A549 (cell line): Measurements from ENCODE around the gene ACADL.

Experiments used
- CEBPB ChIP-seq, 2 experiments: fragments of >200 bp in 1 of 2; sonication (Bioruptor Twin) in 1 of 2; formaldehyde crosslinking in 1 of 2; IDR thresholded peaks; 2 replicates each; pipeline ENCODE4 v1.6.1; 2012 to 2016
- EHMT2 ChIP-seq: fragments of 200-600 bp; sonication (generic); IDR thresholded peaks from 2 replicates; pipeline ENCODE4 v1.6.1; 2016; ENCODE audit warnings: antibody characterized with exemption, low read depth, mild to moderate bottlenecking, moderate library complexity
- HEYL ChIP-seq: fragments of 250-450 bp; sonication (Bioruptor Pico); IDR thresholded peaks from 2 replicates; pipeline ENCODE4 v1.8.0; 2021; ENCODE audit warnings: mild to moderate bottlenecking, moderate library complexity
- JUN ChIP-seq, 2 experiments: fragments of >200 bp; sonication (Bioruptor Twin); formaldehyde crosslinking; IDR thresholded peaks; 2 replicates in 1 of 2; 3 replicates in 1 of 2; pipeline ENCODE4 v1.6.1; 2016 to 2017
- JUNB ChIP-seq: fragments of >200 bp; sonication (Bioruptor Twin); formaldehyde crosslinking; IDR thresholded peaks from 2 replicates; pipeline ENCODE4 v1.6.1; 2016
- MYC ChIP-seq: IDR thresholded peaks from 2 replicates; pipeline ENCODE4 v1.6.1; 2012; ENCODE audit warnings: mild to moderate bottlenecking, inconsistent platforms, low read length, improper control_type of control experiment, borderline replicate concordance
- POLR2A ChIP-seq: IDR thresholded peaks from 2 replicates; pipeline ENCODE4 v1.6.1; 2012; ENCODE audit warnings: mild to moderate bottlenecking, low read length
- RAD21 ChIP-seq, 2 experiments: fragments of >200 bp in 1 of 2; sonication (Bioruptor Twin) in 1 of 2; formaldehyde crosslinking in 1 of 2; IDR thresholded peaks in 1 of 2; conservative IDR thresholded peaks in 1 of 2; 2 replicates in 1 of 2; 3 replicates in 1 of 2; pipeline ENCODE4 v1.6.1; 2012 to 2018; ENCODE audit warnings: inconsistent platforms in 1 of 2
- RFX5 ChIP-seq: fragments of 450-650 bp; IDR thresholded peaks from 2 replicates; pipeline ENCODE4 v1.7.1; 2014; ENCODE audit warnings: antibody characterized with exemption, mild to moderate bottlenecking, moderate library complexity
- TF ChIP-seq, protein P1 (sequence below): fragments of >200 bp; sonication (Bioruptor Twin); formaldehyde crosslinking; IDR thresholded peaks from 3 replicates; pipeline ENCODE4 v1.5.1; 2016
- TF ChIP-seq, protein P2 (sequence below): fragments of 200-600 bp; sonication (generic); IDR thresholded peaks from 2 replicates; pipeline ENCODE4 v1.6.1; 2016; ENCODE audit warnings: antibody characterized with exemption, mild to moderate bottlenecking, moderate library complexity

DNA sequence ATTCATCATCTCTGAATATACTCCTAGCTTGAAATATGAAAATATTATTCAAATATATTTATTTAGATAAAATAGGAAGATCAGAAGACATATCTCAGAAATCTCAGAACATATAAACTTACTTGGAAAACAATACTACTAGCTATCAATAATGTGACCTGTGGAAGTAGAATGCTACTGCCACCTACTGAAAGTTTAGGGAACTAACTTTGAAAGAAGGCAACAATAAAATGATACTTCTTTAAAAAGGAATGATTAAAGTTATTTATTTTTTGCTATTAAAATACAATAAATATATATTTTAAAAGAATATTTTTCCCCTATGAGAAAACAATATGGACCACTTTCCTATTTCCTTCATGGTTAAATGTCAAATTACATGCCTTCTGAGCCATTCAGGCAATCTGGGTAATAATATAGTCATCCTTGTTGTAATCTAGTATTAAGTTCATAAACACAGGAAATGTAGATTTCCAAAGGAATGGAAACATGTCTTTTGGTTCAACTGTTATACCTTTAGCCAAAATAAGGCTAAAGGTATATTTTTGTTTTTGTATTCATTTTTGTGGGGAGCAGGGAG, 26.0 kb downstream of the ACADL start:
- TF ChIP-seq CEBPB (IDR thresholded peaks at IDR 0.05) = no peak
- TF ChIP-seq, protein P1, sequence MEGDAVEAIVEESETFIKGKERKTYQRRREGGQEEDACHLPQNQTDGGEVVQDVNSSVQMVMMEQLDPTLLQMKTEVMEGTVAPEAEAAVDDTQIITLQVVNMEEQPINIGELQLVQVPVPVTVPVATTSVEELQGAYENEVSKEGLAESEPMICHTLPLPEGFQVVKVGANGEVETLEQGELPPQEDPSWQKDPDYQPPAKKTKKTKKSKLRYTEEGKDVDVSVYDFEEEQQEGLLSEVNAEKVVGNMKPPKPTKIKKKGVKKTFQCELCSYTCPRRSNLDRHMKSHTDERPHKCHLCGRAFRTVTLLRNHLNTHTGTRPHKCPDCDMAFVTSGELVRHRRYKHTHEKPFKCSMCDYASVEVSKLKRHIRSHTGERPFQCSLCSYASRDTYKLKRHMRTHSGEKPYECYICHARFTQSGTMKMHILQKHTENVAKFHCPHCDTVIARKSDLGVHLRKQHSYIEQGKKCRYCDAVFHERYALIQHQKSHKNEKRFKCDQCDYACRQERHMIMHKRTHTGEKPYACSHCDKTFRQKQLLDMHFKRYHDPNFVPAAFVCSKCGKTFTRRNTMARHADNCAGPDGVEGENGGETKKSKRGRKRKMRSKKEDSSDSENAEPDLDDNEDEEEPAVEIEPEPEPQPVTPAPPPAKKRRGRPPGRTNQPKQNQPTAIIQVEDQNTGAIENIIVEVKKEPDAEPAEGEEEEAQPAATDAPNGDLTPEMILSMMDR = peak; percentile 72
- TF ChIP-seq POLR2A = no peak
- no peak for TF ChIP-seq MYC
- no peak for TF ChIP-seq RFX5
- TF ChIP-seq, protein P2, sequence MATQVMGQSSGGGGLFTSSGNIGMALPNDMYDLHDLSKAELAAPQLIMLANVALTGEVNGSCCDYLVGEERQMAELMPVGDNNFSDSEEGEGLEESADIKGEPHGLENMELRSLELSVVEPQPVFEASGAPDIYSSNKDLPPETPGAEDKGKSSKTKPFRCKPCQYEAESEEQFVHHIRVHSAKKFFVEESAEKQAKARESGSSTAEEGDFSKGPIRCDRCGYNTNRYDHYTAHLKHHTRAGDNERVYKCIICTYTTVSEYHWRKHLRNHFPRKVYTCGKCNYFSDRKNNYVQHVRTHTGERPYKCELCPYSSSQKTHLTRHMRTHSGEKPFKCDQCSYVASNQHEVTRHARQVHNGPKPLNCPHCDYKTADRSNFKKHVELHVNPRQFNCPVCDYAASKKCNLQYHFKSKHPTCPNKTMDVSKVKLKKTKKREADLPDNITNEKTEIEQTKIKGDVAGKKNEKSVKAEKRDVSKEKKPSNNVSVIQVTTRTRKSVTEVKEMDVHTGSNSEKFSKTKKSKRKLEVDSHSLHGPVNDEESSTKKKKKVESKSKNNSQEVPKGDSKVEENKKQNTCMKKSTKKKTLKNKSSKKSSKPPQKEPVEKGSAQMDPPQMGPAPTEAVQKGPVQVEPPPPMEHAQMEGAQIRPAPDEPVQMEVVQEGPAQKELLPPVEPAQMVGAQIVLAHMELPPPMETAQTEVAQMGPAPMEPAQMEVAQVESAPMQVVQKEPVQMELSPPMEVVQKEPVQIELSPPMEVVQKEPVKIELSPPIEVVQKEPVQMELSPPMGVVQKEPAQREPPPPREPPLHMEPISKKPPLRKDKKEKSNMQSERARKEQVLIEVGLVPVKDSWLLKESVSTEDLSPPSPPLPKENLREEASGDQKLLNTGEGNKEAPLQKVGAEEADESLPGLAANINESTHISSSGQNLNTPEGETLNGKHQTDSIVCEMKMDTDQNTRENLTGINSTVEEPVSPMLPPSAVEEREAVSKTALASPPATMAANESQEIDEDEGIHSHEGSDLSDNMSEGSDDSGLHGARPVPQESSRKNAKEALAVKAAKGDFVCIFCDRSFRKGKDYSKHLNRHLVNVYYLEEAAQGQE = no peak
- TF ChIP-seq JUNB = no peak
- no peak for TF ChIP-seq HEYL (CRISPR knock-in tag)
- no peak for TF ChIP-seq EHMT2
- peak; percentile 69 for TF ChIP-seq RAD21 (conservative IDR thresholded peaks at IDR 0.05 in 1 of 2, IDR thresholded peaks at IDR 0.05 in 1 of 2)
- TF ChIP-seq JUN (IDR thresholded peaks at IDR 0.05) = no peak
